ENCODE measurements around the gene PLCH1.

- TF ChIP-seq TAF1 (IDR thresholded peaks at IDR 0.05; ENCODE audit: low read depth, low read length) (no peak), POLR2AphosphoS5 (IDR thresholded peaks at IDR 0.05; ENCODE audit: low read depth, low read length) (no peak), POLR2A (IDR thresholded peaks at IDR 0.05; ENCODE audit: low read depth, low read length) (no peak), PAX5 (IDR thresholded peaks at IDR 0.05; ENCODE audit: insufficient read depth, low read length, severe bottlenecking) (no peak), SPI1 (IDR thresholded peaks at IDR 0.05; ENCODE audit: low read depth, low read length) (no peak)
These were observed 188.3 kb downstream of the PLCH1 start for GRCh38 chr3:155556531-155556930.

All from GM12891 (cell line).